Measurements from ENCODE around the gene NFE2L1.

- TF ChIP-seq TCF12 (IDR thresholded peaks at IDR 0.05; ENCODE audit: low read depth, low read length) (no peak), GABPA (IDR thresholded peaks at IDR 0.05; ENCODE audit: borderline replicate concordance, insufficient read depth, low read length) (no peak)
Observed at GRCh38 chr17:48057626-48058025, 9.5 kb downstream of the NFE2L1 start.

All from H1 (cell line).